HG03045 (cell line): ENCODE measurements around the gene TENT4A.

Experiments used
- ATAC-seq: cut with Tn5 transposase; IDR thresholded peaks from one replicate; pipeline ENCODE4 v1.9.1; 2021; ENCODE audit warnings: mild to moderate bottlenecking, moderate library complexity; ENCODE audit not compliant: unreplicated experiment

The TENT4A gene

GRCh38 chr5:6750142-6750840, 37.1 kb downstream of the TENT4A start:
- ATAC-seq, result no peak

GRCh38 chr5:6750951-6751685, 37.9 kb downstream of the TENT4A start:
- ATAC-seq, result no peak

- no peak for ATAC-seq
Observed at GRCh38 chr5:6752236-6752635, 39.0 kb downstream of the TENT4A start.

GRCh38 chr5:6752782-6753181, 39.5 kb downstream of the TENT4A start:
- no peak for ATAC-seq

GRCh38 chr5:6753851-6754250, 40.6 kb downstream of the TENT4A start:
- ATAC-seq, result no peak

GRCh38 chr5:6754766-6755165, 41.5 kb downstream of the TENT4A start:
- no peak for ATAC-seq

GRCh38 chr5:6755519-6755918, 42.3 kb downstream of the TENT4A start:
- ATAC-seq, result no peak

- no peak for ATAC-seq
Observed at GRCh38 chr5:6755941-6756340, 42.7 kb downstream of the TENT4A start.

- no peak for ATAC-seq
Observed at GRCh38 chr5:6757414-6757969, 44.3 kb downstream of the TENT4A start.

GRCh38 chr5:6758236-6758635, 45.0 kb downstream of the TENT4A start:
- ATAC-seq, result no peak

GRCh38 chr5:6758706-6759105, 45.5 kb downstream of the TENT4A start:
- no peak for ATAC-seq

- no peak for ATAC-seq
Observed at GRCh38 chr5:6759401-6759800, 46.2 kb downstream of the TENT4A start.

GRCh38 chr5:6759983-6760382, 46.8 kb downstream of the TENT4A start:
- ATAC-seq, result no peak

- no peak for ATAC-seq
Observed at GRCh38 chr5:6760686-6761085, 47.5 kb downstream of the TENT4A start.

GRCh38 chr5:6761333-6761732, 48.1 kb downstream of the TENT4A start:
- ATAC-seq, result no peak

GRCh38 chr5:6762116-6762515, 48.9 kb downstream of the TENT4A start:
- no peak for ATAC-seq

GRCh38 chr5:6762697-6763096, 49.5 kb downstream of the TENT4A start:
- no peak for ATAC-seq

GRCh38 chr5:6763191-6763590, 50.0 kb downstream of the TENT4A start:
- ATAC-seq, result no peak

- ATAC-seq, result peak; percentile 65
Observed at GRCh38 chr5:6765612-6766525, 52.6 kb downstream of the TENT4A start.

- no peak for ATAC-seq
Observed at GRCh38 chr5:6766604-6767093, 53.4 kb downstream of the TENT4A start.

- no peak for ATAC-seq
Observed at GRCh38 chr5:6767481-6768063, 54.3 kb downstream of the TENT4A start.
